ENCODE results near the gene GPS2.

GPS2 gene

DNA sequence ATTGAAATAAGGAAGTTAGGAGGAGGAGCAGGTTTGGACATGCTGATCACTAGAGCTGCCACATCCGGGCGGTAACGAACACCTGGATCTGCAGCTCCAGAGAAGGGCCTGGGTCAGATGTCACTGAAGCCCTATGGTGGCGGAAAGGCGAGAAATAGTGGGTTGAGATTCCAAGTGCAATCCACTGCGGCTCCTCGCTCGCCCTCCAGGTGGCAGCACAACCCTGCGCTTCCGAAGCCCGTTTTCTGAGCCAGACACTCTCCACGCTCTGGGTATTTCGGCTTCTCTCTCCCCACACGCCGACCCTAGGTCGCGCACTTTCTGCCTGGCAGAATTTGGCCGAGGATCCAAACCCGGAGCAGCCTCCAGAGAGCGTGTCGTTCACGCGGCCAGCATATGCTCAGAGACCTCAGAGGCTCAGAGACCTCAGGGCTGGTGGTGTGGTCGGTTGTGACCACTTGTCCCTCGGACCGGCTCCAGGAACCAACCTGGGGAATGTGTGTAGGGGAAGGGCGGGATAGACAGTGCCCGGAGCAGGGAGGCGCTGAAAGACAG, 34.6 kb downstream of the GPS2 start:
- H3K9me3 ChIP-seq (ENCODE audit: control insufficient read depth, insufficient read depth, low read depth, low read length), result no peaks in the 10 kb centered on the region
- H3K4me3 ChIP-seq (ENCODE audit: low read depth, low read length), result peak overlapping the region; percentile 77
- peaks cover 11% of the 10 kb centered on the region for H3K4me1 ChIP-seq (ENCODE audit: control insufficient read depth, insufficient read depth, low read length)
- H3K27ac ChIP-seq (ENCODE audit: low read depth, low read length), result no peak overlapping the region
- peaks cover 9% of the 10 kb centered on the region for H3K27me3 ChIP-seq (ENCODE audit: control insufficient read depth, insufficient read depth, low read length)
- peak overlapping the region; percentile 56 for H3K9ac ChIP-seq (ENCODE audit: low read length)
- peaks cover 16% of the 10 kb centered on the region for H3K36me3 ChIP-seq (ENCODE audit: control insufficient read depth, insufficient read depth, low read length)

DNA sequence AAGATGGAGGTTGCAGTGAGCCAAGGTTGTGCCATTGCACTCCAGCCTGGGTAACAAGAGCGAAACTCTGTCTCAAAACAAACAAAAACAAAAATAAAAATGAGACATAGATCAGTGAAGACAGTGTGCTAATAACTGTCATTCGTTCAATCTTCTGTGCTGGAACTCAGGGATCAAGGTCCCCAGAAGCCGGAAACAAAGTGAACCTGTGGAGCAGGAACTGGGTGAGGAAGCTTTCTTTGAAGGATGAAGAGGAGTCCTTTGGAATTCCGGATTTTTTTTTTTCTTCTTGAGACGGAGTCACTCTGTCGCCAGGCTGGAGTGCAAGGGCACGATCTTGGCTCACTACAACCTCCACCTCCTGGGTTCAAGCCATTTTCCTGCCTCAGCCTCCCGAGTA, 35.7 kb downstream of the GPS2 start:
- Histone ChIP-seq H3K4me1 (ENCODE audit: control insufficient read depth, insufficient read depth, low read length) (peaks cover 11% of the 10 kb centered on the region), H3K9ac (ENCODE audit: low read length) (no peak overlapping the region), H3K9me3 (ENCODE audit: control insufficient read depth, insufficient read depth, low read depth, low read length) (no peaks in the 10 kb centered on the region), H3K4me3 (ENCODE audit: low read depth, low read length) (no peak overlapping the region), H3K36me3 (ENCODE audit: control insufficient read depth, insufficient read depth, low read length) (peaks cover 6% of the 10 kb centered on the region; the same call in 1 of the 2 replicates), H3K27ac (ENCODE audit: low read depth, low read length) (no peak overlapping the region), H3K27me3 (ENCODE audit: control insufficient read depth, insufficient read depth, low read length) (peaks cover 9% of the 10 kb centered on the region)

DNA sequence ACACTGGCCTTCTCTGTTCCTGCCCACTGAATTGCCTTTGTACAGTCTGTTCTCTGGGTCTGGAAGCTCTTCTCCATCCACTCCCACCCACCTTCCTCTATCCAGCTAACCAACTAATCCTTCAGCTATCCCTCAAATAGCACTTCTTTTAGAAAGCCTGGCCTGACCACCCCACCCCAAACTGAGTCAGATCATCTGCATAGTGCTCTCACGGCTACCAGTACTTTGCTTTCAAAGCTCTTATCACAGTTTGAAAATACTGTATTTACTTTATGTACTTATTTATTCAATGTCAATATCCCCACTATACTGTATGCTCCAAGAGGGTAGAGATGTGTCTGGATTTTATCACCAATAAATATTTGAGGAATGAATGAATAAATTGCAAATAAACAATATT, 48.4 kb downstream of the GPS2 start:
- H3K27me3 ChIP-seq (ENCODE audit: control insufficient read depth, insufficient read depth, low read length), result peaks cover 18% of the 10 kb centered on the region; the same call in 1 of the 2 replicates
- no peak overlapping the region for H3K4me3 ChIP-seq (ENCODE audit: low read depth, low read length)
- H3K4me1 ChIP-seq (ENCODE audit: control insufficient read depth, insufficient read depth, low read length), result peaks cover 7% of the 10 kb centered on the region; the same call in 1 of the 2 replicates
- H3K9ac ChIP-seq (ENCODE audit: low read length), result no peak overlapping the region
- no peaks in the 10 kb centered on the region for H3K9me3 ChIP-seq (ENCODE audit: control insufficient read depth, insufficient read depth, low read depth, low read length)
- H3K36me3 ChIP-seq (ENCODE audit: control insufficient read depth, insufficient read depth, low read length), result no peaks in the 10 kb centered on the region
- no peak overlapping the region for H3K27ac ChIP-seq (ENCODE audit: low read depth, low read length)

DNA sequence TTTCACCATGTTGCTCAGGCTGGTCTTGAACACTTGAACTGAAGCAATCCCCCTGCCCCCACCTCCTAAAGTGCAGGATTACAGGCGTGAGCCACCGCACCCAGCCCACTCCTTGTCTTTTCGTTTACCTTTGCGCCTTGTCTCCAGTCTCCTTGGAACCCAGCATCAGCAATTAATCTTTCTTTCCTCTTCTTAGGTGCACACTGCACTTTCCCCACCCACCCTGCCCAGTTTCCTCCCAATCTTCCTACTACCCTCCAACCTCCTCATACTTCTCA, 51.4 kb downstream of the GPS2 start:
- peak overlapping the region; percentile 92 for H3K4me3 ChIP-seq (ENCODE audit: low read depth, low read length)
- peak overlapping the region; percentile 0; the same call in 1 of the 2 replicates for H3K27ac ChIP-seq (ENCODE audit: low read depth, low read length)
- peaks cover 17% of the 10 kb centered on the region for H3K36me3 ChIP-seq (ENCODE audit: control insufficient read depth, insufficient read depth, low read length)
- no peaks in the 10 kb centered on the region for H3K9me3 ChIP-seq (ENCODE audit: control insufficient read depth, insufficient read depth, low read depth, low read length)
- H3K27me3 ChIP-seq (ENCODE audit: control insufficient read depth, insufficient read depth, low read length), result peaks cover 29% of the 10 kb centered on the region; the same call in 1 of the 2 replicates
- peaks cover 7% of the 10 kb centered on the region for H3K4me1 ChIP-seq (ENCODE audit: control insufficient read depth, insufficient read depth, low read length)
- peak overlapping the region; percentile 53 for H3K9ac ChIP-seq (ENCODE audit: low read length)

DNA sequence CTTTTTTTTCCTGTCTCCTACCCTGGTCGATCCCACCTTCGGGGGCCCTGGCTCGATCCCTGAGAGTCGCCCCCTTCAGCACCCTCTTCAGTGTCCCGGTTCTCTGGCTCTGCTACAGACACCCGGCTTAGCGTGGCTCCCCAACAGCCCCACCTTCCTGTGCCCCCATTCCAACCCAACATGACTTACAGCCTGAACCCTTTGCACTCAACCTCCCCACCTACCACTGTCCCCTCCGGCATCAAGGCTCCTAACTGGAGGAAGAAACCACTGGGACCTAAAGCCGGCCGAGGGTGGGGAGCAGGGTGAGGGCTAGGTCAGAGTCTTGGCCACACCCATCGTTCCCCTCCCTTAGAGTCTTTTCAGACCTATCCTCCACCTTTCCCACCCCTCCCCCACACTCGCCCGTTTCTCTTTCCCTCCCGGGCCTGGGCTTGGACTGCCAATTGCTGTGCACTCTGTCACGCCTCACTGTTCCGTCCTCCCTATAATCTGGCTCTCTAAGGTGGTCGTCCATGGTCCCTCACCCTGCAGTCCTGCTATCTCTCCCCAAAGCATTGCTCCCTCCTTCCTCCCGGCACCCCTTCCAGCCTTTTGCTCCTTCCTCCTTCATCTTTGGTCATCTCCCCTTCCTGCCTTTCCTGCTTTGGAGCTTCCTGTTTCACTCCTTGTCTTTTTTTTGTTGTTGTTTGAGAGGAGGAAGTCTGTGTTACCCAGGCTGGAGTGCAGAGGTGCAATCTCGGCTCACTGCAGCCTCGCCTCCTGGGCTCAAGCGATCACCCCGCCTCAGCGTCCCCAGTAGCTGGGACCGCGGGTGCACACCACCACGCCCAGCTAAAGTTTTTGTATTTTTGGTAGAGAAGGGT, 52.0 kb downstream of the GPS2 start:
- peak overlapping the region; percentile 92 for H3K4me3 ChIP-seq (ENCODE audit: low read depth, low read length)
- peaks cover 23% of the 10 kb centered on the region for H3K36me3 ChIP-seq (ENCODE audit: control insufficient read depth, insufficient read depth, low read length)
- H3K27me3 ChIP-seq (ENCODE audit: control insufficient read depth, insufficient read depth, low read length), result peaks cover 29% of the 10 kb centered on the region; the same call in 1 of the 2 replicates
- H3K27ac ChIP-seq (ENCODE audit: low read depth, low read length), result peak overlapping the region; percentile 45; the same call in 1 of the 2 replicates
- peaks cover 7% of the 10 kb centered on the region for H3K4me1 ChIP-seq (ENCODE audit: control insufficient read depth, insufficient read depth, low read length)
- H3K9ac ChIP-seq (ENCODE audit: low read length), result peak overlapping the region; percentile 53
- no peaks in the 10 kb centered on the region for H3K9me3 ChIP-seq (ENCODE audit: control insufficient read depth, insufficient read depth, low read depth, low read length)

Data from HUES6 (cell line).